SK-N-SH (cell line): Measurements from ENCODE around the gene FASTKD3.

Source experiments
- EP300 ChIP-seq, 2 experiments: IDR thresholded peaks; 2 replicates each; pipeline versions ENCODE4 v1.4.0 to v1.6.1; 2012; ENCODE audit warnings: borderline replicate concordance in 1 of 2, low read depth in 1 of 2, low read length in 1 of 2
- GATA2 ChIP-seq: sonication (generic); formaldehyde crosslinking; IDR thresholded peaks from 2 replicates; pipeline ENCODE4 v1.5.0; 2020; ENCODE audit warnings: mild to moderate bottlenecking, missing genetic modification reagents
- REST ChIP-seq: IDR thresholded peaks from 2 replicates; pipeline ENCODE4 v1.6.1; 2012; ENCODE audit warnings: mild to moderate bottlenecking, low read depth, low read length, moderate library complexity
- TAF1 ChIP-seq: IDR thresholded peaks from 2 replicates; pipeline ENCODE4 v1.6.1; 2012; ENCODE audit warnings: low read depth, mild to moderate bottlenecking, low read length, moderate library complexity, borderline replicate concordance
- TF ChIP-seq, protein P1 (sequence below): fragments of 200-600 bp; sonication (generic); IDR thresholded peaks from 2 replicates; pipeline ENCODE4 v1.6.1; 2017; ENCODE audit warnings: antibody characterized with exemption, mild to moderate bottlenecking, moderate library complexity
- TF ChIP-seq, protein P2 (sequence below): IDR thresholded peaks from 2 replicates; pipeline ENCODE4 v1.4.0; 2012; ENCODE audit warnings: low read depth
- TF ChIP-seq, protein P3 (sequence below): IDR thresholded peaks from 2 replicates; pipeline ENCODE4; 2012

GRCh38 chr5:7894439-7894838, 25.6 kb upstream of the FASTKD3 start:
- TF ChIP-seq REST (no peak), EP300 (IDR thresholded peaks at IDR 0.05; ENCODE audit: borderline replicate concordance in 1 of 2, low read depth in 1 of 2, low read length in 1 of 2) (no peak), GATA2 (CRISPR knock-in tag) (no peak), TAF1 (no peak)
- TF ChIP-seq, protein P1, sequence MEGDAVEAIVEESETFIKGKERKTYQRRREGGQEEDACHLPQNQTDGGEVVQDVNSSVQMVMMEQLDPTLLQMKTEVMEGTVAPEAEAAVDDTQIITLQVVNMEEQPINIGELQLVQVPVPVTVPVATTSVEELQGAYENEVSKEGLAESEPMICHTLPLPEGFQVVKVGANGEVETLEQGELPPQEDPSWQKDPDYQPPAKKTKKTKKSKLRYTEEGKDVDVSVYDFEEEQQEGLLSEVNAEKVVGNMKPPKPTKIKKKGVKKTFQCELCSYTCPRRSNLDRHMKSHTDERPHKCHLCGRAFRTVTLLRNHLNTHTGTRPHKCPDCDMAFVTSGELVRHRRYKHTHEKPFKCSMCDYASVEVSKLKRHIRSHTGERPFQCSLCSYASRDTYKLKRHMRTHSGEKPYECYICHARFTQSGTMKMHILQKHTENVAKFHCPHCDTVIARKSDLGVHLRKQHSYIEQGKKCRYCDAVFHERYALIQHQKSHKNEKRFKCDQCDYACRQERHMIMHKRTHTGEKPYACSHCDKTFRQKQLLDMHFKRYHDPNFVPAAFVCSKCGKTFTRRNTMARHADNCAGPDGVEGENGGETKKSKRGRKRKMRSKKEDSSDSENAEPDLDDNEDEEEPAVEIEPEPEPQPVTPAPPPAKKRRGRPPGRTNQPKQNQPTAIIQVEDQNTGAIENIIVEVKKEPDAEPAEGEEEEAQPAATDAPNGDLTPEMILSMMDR = no peak
- TF ChIP-seq, protein P2, sequence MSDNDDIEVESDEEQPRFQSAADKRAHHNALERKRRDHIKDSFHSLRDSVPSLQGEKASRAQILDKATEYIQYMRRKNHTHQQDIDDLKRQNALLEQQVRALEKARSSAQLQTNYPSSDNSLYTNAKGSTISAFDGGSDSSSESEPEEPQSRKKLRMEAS = no peak
- TF ChIP-seq, protein P3, sequence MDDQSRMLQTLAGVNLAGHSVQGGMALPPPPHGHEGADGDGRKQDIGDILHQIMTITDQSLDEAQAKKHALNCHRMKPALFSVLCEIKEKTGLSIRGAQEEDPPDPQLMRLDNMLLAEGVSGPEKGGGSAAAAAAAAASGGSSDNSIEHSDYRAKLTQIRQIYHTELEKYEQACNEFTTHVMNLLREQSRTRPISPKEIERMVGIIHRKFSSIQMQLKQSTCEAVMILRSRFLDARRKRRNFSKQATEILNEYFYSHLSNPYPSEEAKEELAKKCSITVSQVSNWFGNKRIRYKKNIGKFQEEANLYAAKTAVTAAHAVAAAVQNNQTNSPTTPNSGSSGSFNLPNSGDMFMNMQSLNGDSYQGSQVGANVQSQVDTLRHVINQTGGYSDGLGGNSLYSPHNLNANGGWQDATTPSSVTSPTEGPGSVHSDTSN = no peak
